ENCODE measurements around the gene AFAP1L2.

DNA sequence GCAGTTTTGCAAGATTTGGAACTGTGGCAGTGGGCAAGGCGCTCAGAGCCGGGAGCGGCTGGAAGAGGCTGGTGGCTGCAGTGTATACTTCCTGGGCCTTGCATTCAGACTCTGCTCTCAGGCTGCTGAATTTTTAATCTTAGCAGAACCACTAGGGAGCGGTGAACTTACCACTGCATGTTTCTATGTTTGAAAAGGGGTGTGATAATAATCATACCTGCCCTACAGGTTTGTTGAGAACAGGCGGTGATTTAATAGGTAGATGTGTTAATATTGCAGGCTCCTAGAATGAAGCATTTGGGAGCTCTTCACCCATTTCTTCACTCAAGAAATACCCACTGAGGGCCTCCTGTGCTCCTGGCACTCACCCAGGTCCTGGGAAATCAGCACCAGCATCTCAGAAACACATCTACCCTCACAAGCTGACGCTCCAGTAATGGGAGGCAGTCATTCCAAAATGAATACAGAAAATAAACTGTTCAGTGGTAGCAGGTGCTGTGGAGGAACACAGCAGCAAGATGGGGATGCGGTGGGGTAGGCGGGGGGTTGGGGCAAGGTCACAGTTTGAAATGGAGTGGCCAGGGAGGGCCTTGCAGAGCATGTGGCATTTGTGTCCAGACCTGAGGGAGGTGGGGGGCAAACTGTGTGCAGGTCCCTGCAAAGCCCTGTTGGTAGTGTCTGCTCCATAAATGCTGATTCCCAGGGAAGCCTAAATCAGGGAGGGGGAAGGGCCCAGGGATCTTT is 124.2 kb downstream of the AFAP1L2 start:
- TF ChIP-seq, protein P1, sequence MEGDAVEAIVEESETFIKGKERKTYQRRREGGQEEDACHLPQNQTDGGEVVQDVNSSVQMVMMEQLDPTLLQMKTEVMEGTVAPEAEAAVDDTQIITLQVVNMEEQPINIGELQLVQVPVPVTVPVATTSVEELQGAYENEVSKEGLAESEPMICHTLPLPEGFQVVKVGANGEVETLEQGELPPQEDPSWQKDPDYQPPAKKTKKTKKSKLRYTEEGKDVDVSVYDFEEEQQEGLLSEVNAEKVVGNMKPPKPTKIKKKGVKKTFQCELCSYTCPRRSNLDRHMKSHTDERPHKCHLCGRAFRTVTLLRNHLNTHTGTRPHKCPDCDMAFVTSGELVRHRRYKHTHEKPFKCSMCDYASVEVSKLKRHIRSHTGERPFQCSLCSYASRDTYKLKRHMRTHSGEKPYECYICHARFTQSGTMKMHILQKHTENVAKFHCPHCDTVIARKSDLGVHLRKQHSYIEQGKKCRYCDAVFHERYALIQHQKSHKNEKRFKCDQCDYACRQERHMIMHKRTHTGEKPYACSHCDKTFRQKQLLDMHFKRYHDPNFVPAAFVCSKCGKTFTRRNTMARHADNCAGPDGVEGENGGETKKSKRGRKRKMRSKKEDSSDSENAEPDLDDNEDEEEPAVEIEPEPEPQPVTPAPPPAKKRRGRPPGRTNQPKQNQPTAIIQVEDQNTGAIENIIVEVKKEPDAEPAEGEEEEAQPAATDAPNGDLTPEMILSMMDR (conservative IDR thresholded peaks at IDR 0.05; ENCODE audit: low read length) = no peak
- TF ChIP-seq EZH2phosphoT487 (IDR thresholded peaks at IDR 0.05; ENCODE audit: borderline replicate concordance, low read depth, low read length) = no peak
